ENCODE results near the gene HTR1D. TPM values are rescaled to one million over a fixed set of nuclear protein-coding genes. Genes with fewer than 3 reads are reported as not detected.

HTR1D gene
- total RNA-seq, 4 donors from 2014 or later: 0.46 TPM; not detected in 3

DNA sequence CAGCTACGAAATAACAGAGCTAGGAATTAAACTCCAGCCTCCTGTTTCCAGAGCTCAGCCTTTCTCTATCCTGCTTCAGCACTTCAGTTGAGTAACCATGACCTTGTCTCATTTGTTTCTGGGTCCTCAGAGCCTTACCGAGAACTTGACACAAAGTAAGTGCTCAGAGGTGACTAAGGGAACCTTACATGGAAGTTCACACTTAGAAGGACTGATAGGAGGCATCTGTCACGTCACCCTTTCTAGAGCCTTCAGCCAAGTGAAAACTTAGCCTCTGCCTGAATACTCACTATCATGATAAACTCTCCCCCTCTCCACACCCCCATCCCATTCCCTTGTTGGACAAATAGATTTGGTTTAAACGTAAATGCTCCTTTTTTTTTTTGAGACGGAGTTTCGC lies 38.9 kb downstream of the HTR1D start:
- WGBS, 2 donors (ENCODE audit: low coverage in 1 of 2): 37 to 51% methylated on average over 6 of the region's 6 CpGs
- TF ChIP-seq POLR2AphosphoS5 (IDR thresholded peaks at IDR 0.05) (peak; percentile 44), EP300 (IDR thresholded peaks at IDR 0.05) (no peak)
- H3K4me1 ChIP-seq: peaks cover 0 to 40% (median 12%) of the 10 kb centered on the region in 3 donors
- peak overlapping the region; percentile 89 to 93 (median 90) for H3K27ac ChIP-seq
- H3K36me3 ChIP-seq: no peaks in the 10 kb centered on the region
- H3K9me3 ChIP-seq: no peaks in the 10 kb centered on the region
- no peak for ATAC-seq
- H3K4me3 ChIP-seq: peak overlapping the region; percentile 46 to 59
- H3K27me3 ChIP-seq: no peaks in the 10 kb centered on the region

DNA sequence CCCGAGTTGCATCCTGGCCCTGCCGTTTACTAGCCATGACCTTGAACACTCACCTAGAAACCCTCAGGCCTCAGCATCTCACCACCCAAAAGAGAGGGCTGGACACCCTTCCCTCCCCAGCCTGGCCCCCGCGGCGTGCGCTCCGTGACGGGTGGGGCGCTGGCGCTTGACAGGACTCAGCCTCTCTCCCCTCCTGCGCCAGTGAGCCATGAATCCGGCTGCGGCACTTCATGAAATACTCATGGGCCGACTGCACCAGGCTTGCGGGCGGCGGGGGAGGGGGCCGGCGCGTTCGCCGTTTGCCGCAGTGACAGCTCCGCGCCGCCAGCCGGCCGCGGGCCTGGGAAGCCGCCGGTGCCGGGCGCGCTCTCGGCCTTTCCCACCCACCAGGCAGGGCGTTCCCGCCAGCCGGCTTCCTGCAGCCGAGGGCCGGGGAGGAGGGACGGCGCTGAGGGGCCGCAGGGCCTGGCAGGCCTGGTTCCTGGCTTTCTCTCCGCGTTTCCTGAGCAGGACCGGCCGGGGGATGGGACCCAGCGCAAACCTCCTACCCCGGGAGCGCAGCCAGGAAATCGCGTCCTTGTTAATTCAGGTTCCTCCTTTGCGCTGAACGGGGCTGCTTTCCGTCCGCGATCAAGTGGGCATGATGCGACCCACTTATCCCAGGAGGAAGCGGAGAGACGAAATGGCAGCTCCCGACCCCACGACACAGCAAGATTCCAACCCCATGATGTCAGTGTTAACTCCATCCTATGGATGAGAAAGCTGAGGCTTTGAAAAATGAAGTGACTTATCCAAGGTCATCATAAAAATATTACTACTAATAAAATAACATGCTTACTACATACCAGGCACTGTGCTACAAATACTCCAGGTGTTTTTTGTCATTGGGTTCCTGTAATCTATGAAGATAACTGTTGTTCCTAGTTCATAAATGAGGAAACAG lies 39.6 kb downstream of the HTR1D start:
- 0 to 10% methylated on average over 1 to 6 of the region's 62 CpGs for WGBS, 2 donors (ENCODE audit: low coverage in 1 of 2)
- no peaks in the 10 kb centered on the region for H3K36me3 ChIP-seq
- ATAC-seq: peak; percentile 94
- H3K27ac ChIP-seq: peak overlapping the region; percentile 89 to 93 (median 90)
- H3K4me3 ChIP-seq: peak overlapping the region; percentile 46 to 59
- TF ChIP-seq POLR2AphosphoS5 (IDR thresholded peaks at IDR 0.05) (peak; percentile 66), POLR2A (IDR thresholded peaks at IDR 0.05) (peak; percentile 45 to 47), EP300 (IDR thresholded peaks at IDR 0.05) (no peak)
- TF ChIP-seq, protein P1, sequence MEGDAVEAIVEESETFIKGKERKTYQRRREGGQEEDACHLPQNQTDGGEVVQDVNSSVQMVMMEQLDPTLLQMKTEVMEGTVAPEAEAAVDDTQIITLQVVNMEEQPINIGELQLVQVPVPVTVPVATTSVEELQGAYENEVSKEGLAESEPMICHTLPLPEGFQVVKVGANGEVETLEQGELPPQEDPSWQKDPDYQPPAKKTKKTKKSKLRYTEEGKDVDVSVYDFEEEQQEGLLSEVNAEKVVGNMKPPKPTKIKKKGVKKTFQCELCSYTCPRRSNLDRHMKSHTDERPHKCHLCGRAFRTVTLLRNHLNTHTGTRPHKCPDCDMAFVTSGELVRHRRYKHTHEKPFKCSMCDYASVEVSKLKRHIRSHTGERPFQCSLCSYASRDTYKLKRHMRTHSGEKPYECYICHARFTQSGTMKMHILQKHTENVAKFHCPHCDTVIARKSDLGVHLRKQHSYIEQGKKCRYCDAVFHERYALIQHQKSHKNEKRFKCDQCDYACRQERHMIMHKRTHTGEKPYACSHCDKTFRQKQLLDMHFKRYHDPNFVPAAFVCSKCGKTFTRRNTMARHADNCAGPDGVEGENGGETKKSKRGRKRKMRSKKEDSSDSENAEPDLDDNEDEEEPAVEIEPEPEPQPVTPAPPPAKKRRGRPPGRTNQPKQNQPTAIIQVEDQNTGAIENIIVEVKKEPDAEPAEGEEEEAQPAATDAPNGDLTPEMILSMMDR (IDR thresholded peaks at IDR 0.05): peak in 3 of 4 experiments; percentile 34 to 73 (median 66)
- H3K9me3 ChIP-seq: no peaks in the 10 kb centered on the region
- peaks cover 0 to 40% (median 12%) of the 10 kb centered on the region in 3 donors for H3K4me1 ChIP-seq
- H3K27me3 ChIP-seq: no peaks in the 10 kb centered on the region

DNA sequence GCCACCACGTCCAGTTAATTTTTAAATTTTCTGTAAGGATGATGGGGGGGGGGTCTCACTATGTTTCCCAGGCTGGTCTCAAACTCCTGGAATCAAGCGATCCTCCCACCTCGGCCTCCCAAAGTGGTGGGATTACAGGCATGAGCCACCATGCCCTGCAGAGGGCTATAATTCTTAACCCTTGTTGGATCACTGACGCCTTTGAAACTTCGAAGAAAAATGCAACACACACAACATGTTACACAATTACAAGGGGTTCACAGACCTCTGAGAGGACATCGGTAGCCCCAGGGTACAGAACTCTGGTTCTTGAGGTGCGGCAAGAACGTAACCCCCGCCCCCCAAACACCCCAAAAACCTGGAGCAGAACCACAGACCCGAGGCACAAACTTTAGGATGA lies 40.3 kb downstream of the HTR1D start:
- ATAC-seq: no peak
- peak overlapping the region; percentile 46 to 59 for H3K4me3 ChIP-seq
- TF ChIP-seq, protein P1 (IDR thresholded peaks at IDR 0.05): no peak
- TF ChIP-seq POLR2AphosphoS5 (IDR thresholded peaks at IDR 0.05): no peak
- no peak for TF ChIP-seq EP300 (IDR thresholded peaks at IDR 0.05)
- no peak for TF ChIP-seq POLR2A (IDR thresholded peaks at IDR 0.05)
- 34 to 100% methylated on average over 1 to 5 of the region's 10 CpGs for WGBS, 2 donors (ENCODE audit: low coverage in 1 of 2)
- peaks cover 0 to 40% (median 12%) of the 10 kb centered on the region in 3 donors for H3K4me1 ChIP-seq
- no peaks in the 10 kb centered on the region for H3K36me3 ChIP-seq
- no peaks in the 10 kb centered on the region for H3K27me3 ChIP-seq
- no peaks in the 10 kb centered on the region for H3K9me3 ChIP-seq
- H3K27ac ChIP-seq: peak overlapping the region; percentile 89 to 93 (median 90)

DNA sequence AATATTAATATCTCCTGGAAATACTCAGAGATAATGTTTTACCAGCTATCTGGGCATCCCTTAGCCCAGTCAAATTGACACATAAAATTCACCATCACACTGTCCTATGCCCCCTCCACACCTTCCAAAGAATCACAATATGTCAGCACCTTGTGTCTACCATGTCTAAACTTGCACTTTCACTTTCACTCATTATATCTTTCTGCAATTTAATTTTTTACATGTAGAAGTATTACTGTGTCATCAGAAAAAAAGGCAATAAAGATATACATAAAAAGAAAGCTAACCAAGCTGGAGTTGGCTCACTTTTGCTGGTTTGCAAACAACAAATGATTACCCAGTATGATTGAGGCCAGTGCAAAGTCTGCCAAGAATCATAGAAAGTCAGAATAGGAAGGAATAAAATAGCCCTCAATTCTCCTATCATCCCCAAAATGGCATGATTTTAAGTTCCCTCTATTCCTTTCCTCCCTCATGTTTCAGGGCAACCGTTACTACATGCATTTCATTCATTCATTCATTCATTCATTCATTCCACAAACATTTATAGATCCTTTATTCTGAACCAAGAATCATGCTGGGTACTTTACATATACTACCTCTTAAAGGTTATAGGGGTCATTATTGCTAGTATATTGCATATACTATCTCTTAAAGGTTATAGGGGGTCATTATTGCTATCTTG lies 42.7 kb downstream of the HTR1D start:
- Histone ChIP-seq H3K27ac (peak overlapping the region in 1 of 4 donors; percentile 19), H3K4me1 (peaks cover 0 to 63% (median 12%) of the 10 kb centered on the region in 3 donors), H3K36me3 (no peaks in the 10 kb centered on the region), H3K4me3 (no peak overlapping the region), H3K27me3 (no peaks in the 10 kb centered on the region), H3K9me3 (no peaks in the 10 kb centered on the region)
- no peak for TF ChIP-seq POLR2A (IDR thresholded peaks at IDR 0.05)
- TF ChIP-seq, protein P1 (IDR thresholded peaks at IDR 0.05): no peak
- no peak for TF ChIP-seq EP300 (IDR thresholded peaks at IDR 0.05)
- no peak for TF ChIP-seq POLR2AphosphoS5 (IDR thresholded peaks at IDR 0.05)
- WGBS, 2 donors (ENCODE audit: low coverage in 1 of 2): 37 to 63% methylated on average over 1 of the region's 1 CpG
- ATAC-seq: no peak

DNA sequence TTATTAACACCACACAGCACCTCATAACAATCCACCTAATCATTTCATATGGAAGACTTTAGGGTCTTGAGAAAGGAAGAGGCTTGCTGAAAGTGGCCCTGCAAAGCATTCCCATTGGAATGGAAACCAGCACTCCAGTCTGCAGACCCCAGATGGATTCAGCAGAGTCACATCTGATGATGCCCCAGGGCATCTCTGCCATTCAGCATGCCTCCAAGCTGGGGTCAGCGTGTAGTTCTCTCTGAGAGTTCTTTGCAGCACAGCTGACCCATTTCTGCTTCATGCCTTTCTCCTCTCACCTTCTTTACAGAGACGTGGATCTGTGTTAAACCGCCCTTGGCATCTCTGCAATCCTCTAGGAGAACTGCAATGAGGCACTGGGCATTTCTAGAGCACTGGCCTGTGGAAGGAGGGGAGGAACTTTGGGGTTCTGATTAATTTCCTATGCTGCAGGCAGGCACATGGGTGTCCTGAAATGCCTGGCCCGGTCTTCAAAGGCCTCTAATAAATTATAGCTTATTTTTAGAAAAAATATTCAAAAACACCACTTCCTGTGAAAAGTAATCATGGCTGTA lies 46.0 kb downstream of the HTR1D start:
- H3K27ac ChIP-seq: peak overlapping the region in 3 of 4 donors; percentile 51 to 55 (median 52)
- 22% methylated on average over 1 of the region's 4 CpGs; no CpG with 5 or more reads in 1 of the 2 donors for WGBS, 2 donors (ENCODE audit: low coverage in 1 of 2)
- no peaks in the 10 kb centered on the region for H3K36me3 ChIP-seq
- ATAC-seq: no peak
- peaks cover 0 to 53% (median 9%) of the 10 kb centered on the region in 3 donors for H3K4me1 ChIP-seq
- H3K27me3 ChIP-seq: no peaks in the 10 kb centered on the region
- TF ChIP-seq, protein P1 (IDR thresholded peaks at IDR 0.05): no peak
- no peak for TF ChIP-seq POLR2AphosphoS5 (IDR thresholded peaks at IDR 0.05)
- TF ChIP-seq POLR2A (IDR thresholded peaks at IDR 0.05): no peak
- no peak for TF ChIP-seq EP300 (IDR thresholded peaks at IDR 0.05)
- H3K9me3 ChIP-seq: no peaks in the 10 kb centered on the region
- no peak overlapping the region for H3K4me3 ChIP-seq
